ENCODE results near the gene IFNA7.
"Not testable (repeated sequence)": the region's sequence is repeated elsewhere in the genome, so short reads cannot be mapped to it uniquely, and the experiment has no call there.

Gene IFNA7

DNA sequence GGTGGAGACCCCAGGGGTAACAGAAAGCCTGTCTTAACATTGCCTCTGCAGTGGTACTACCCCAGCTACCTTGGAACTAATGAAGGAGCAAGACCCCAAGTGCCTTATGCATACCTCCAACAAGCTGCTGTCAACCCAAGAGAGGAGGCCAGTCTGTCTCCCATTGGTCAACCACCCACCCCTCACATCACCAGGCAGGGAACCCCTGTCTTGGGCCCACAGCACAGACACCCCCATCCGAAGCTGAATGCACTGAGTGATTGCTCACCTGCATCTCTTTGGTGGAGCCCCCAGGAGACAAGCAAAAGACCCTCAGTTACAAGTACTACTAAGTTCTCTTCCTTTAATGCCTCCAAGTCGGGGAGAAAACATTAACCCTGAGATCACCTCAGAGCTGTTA lies 10.2 kb upstream of the IFNA7 start:
- H3K4me1 ChIP-seq (ENCODE audit: control insufficient read depth, insufficient read depth, low read length); H3K4me3 ChIP-seq (ENCODE audit: low read length); H3K9me3 ChIP-seq (ENCODE audit: control insufficient read depth, low read length); H3K27me3 ChIP-seq (ENCODE audit: control insufficient read depth, insufficient read depth, low read length); H3K9ac ChIP-seq (ENCODE audit: low read length); H3K36me3 ChIP-seq (ENCODE audit: control insufficient read depth, insufficient read depth, low read length): not testable (repeated sequence)

DNA sequence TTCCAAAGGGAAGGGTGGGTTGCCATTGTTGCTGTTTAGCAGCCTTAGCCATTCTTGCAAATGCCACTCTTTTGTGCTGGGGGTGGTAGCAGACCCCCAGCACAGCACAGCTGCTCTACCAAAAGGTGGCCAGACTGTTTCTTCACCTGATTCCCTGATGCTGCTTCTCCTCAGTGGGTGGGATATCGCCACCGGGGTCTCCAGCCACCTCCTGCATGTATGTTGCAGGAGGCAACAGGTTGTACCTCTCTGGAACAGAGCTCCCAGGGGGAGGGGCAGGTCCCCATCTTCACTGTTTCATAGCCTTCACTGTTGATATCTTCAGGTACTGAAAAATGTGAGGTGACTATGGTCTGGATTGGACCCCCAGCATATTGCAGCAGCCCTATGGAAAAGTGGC lies 8.8 kb upstream of the IFNA7 start:
- H3K9me3 ChIP-seq (ENCODE audit: control insufficient read depth, low read length); H3K4me1 ChIP-seq (ENCODE audit: control insufficient read depth, insufficient read depth, low read length); H3K36me3 ChIP-seq (ENCODE audit: control insufficient read depth, insufficient read depth, low read length); H3K9ac ChIP-seq (ENCODE audit: low read length); H3K27me3 ChIP-seq (ENCODE audit: control insufficient read depth, insufficient read depth, low read length); H3K4me3 ChIP-seq (ENCODE audit: low read length): not testable (repeated sequence)

DNA sequence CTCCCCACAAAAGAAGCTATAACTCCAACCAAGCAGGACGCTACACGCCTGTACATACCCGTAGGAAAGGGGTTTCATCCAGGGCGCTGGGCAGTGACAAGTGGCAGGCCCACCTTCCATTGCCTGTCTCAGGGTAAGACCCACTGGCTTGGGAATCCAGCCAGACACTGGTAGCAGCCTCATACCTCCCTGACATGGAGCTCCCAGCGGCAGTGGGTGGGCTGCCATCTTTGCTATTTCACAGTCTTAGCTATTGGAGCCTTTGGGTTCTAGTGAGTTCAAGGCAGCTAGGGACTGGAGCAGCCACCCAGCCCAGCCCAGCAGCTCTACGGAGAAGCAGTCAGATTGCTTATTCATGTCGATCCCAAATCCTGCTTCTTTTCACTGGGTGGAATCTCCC lies 8.3 kb upstream of the IFNA7 start:
- Histone ChIP-seq H3K4me3 (ENCODE audit: low read length) (no peak overlapping the region), H3K9me3 (ENCODE audit: control insufficient read depth, low read length) (no peaks in the 10 kb centered on the region), H3K27me3 (ENCODE audit: control insufficient read depth, insufficient read depth, low read length) (no peaks in the 10 kb centered on the region), H3K4me1 (ENCODE audit: control insufficient read depth, insufficient read depth, low read length) (no peaks in the 10 kb centered on the region), H3K9ac (ENCODE audit: low read length) (no peak overlapping the region), H3K36me3 (ENCODE audit: control insufficient read depth, insufficient read depth, low read length) (no peaks in the 10 kb centered on the region)

DNA sequence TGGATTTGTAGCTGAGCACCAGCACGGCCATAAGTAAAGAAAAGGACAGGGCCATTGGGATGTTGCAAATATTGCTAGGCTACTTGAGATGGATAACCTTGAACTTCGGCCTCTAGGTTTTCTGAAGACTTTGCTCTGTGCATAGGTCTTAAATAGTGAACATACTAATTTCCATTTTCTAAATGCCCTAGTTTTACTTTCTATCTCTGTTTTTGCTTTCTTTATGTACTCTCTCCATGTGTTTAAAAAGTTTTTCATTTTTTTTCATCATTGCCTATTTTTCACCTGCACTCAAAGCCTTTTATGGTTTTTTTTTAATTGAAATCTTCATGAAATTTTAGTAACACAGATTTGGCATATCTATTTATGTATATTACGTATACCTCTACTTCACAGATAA lies 5.0 kb upstream of the IFNA7 start, which contains the start of gene IFNA10:
Gene IFNA10, minus strand, starts transcription at position 101 of the 400 bp plus-strand sequence. Its CDS starts 46 bp downstream, at position 55.
- not testable (repeated sequence) for H3K9me3 ChIP-seq (ENCODE audit: control insufficient read depth, low read length); H3K27me3 ChIP-seq (ENCODE audit: control insufficient read depth, insufficient read depth, low read length); H3K9ac ChIP-seq (ENCODE audit: low read length); H3K4me3 ChIP-seq (ENCODE audit: low read length); H3K36me3 ChIP-seq (ENCODE audit: control insufficient read depth, insufficient read depth, low read length); H3K4me1 ChIP-seq (ENCODE audit: control insufficient read depth, insufficient read depth, low read length)

DNA sequence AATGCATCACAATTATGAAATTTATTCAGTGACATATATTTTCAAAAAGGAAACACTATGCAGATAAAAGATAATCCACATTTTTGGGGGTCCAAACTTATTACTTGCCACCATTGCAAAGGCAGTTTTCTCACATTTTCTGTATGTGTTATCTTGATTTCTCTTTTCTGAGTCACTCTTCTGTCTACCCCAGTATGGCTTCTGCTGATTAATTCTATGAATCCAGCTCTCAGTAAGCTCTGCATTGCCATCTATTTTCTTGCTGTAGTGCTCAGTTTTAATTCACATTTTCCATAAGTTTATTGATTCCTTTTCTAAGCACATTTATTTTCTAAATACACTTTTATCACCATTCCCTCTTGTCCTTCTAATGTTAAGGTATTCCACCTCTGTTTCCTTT lies 3.2 kb upstream of the IFNA7 start:
- Histone ChIP-seq H3K4me1 (ENCODE audit: control insufficient read depth, insufficient read depth, low read length) (no peaks in the 10 kb centered on the region), H3K9me3 (ENCODE audit: control insufficient read depth, low read length) (no peaks in the 10 kb centered on the region), H3K36me3 (ENCODE audit: control insufficient read depth, insufficient read depth, low read length) (no peaks in the 10 kb centered on the region), H3K9ac (ENCODE audit: low read length) (no peak overlapping the region), H3K27me3 (ENCODE audit: control insufficient read depth, insufficient read depth, low read length) (no peaks in the 10 kb centered on the region), H3K4me3 (ENCODE audit: low read length) (no peak overlapping the region)

DNA sequence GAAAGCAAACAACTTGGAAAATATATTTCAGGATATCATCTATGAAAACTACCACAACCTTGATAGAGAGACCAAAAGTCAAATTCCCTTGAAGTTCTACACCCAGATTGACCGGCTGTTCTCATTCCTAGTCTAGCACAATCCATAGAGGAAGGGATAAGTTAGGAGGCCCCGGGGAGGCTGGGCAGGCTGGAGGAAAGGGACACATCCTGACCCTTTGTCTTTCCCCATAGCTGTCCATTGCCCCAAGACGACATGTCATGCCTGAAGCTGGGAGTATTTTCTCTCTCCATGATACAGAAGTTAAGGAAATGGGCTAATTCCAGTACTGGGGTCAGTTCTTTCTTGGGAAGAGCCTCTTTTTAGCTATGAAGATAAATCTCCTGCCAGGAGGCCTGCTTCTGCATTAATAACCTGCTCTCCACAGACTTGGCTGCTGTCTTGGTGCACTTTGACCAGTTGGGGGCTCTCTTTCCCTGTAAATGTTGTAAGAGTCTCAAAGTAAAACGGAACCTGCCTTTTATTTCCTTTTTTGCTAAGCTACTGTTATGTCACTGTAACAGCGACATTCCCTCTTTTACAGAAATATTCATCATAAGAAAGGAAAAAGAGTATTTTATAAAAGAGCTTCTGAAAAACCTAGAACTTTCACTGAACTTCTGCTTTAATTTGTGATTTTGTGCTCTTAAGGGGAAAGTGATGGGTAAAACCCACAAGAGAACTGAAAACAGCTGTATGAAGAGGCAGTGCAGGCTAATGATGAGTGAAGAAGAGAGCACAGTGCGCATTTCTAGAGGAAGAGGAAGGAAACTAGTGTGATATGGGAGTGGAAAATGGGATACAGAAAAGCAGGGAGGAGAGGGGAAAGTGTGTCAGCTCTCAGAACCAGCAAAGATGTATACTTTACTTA lies 6.9 kb downstream of the IFNA7 start:
- not testable (repeated sequence) for H3K4me1 ChIP-seq (ENCODE audit: control insufficient read depth, insufficient read depth, low read length); H3K36me3 ChIP-seq (ENCODE audit: control insufficient read depth, insufficient read depth, low read length); H3K4me3 ChIP-seq (ENCODE audit: low read length); H3K9ac ChIP-seq (ENCODE audit: low read length); H3K27me3 ChIP-seq (ENCODE audit: control insufficient read depth, insufficient read depth, low read length); H3K9me3 ChIP-seq (ENCODE audit: control insufficient read depth, low read length)

DNA sequence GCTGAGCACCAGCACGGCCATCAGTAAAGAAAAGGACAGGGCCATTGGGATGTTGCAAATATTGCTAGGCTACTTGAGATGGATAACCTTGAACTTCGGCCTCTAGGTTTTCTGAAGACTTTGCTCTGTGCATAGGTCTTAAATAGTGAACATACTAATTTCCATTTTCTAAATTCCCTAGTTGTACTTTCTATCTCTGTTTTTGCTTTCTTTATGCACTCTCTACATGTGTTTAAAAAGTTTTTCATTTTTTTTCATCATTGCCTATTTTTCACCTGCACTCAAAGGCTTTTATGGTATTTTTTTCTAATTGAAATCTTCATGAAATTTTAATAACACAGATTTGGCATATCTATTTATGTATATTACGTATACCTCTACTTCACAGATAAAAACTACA lies 14.5 kb downstream of the IFNA7 start, which contains the start of gene IFNA4:
Gene IFNA4, minus strand, starts transcription at position 101 of the 400 bp plus-strand sequence. Its CDS starts 56 bp downstream, at position 45.
- not testable (repeated sequence) for H3K4me3 ChIP-seq (ENCODE audit: low read length); H3K9ac ChIP-seq (ENCODE audit: low read length); H3K4me1 ChIP-seq (ENCODE audit: control insufficient read depth, insufficient read depth, low read length)

DNA sequence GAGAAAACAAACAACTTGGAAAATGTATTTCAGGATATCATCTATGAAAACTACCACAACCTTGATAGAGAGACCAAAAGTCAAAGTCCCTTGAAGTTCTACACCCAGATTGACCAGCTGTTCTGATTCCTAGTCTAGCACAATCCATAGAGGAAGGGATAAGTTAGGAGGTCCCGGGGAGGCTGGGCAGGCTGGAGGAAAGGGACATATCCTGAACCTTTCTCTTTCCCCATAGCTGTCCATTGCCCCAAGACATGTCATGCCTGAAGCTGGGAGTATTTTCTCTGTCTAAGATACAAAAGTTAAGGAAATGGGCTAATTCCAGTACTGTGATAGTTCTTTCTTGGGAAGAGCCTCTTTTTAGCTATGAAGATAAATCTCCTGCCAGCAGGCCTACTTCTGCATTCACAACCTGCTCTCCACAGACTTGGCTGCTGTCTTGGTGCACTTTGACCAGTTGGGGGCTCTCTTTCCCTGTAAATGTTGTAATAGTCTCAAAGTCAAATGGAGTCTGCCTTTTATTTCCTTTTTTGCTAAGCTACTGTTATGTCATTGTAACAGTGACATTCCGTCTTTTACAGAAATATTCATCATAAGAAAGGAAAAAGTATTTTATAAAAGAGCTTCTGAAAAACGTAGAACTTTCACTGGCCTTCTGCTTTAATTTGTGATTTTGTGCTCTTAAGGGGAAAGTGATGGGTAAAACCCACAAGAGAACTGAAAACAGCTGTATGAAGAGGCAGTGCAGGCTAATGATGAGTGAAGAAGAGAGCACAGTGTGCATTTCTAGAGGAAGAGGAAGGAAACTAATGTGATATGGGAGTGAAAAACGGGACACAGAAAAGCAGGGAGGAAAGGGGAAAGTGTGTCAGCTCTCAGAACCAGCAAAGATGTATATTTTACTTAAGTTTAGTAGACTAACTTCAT lies 18.9 kb downstream of the IFNA7 start:
- H3K36me3 ChIP-seq (ENCODE audit: control insufficient read depth, insufficient read depth, low read length); H3K9me3 ChIP-seq (ENCODE audit: control insufficient read depth, low read length); H3K27me3 ChIP-seq (ENCODE audit: control insufficient read depth, insufficient read depth, low read length); H3K4me1 ChIP-seq (ENCODE audit: control insufficient read depth, insufficient read depth, low read length); H3K9ac ChIP-seq (ENCODE audit: low read length); H3K4me3 ChIP-seq (ENCODE audit: low read length): not testable (repeated sequence)

More for the DNA sequence above, 14.5 kb downstream of the IFNA7 start, which contains the start of gene IFNA4:
- not testable (repeated sequence) for H3K36me3 ChIP-seq (ENCODE audit: control insufficient read depth, insufficient read depth, low read length); H3K9me3 ChIP-seq (ENCODE audit: control insufficient read depth, low read length); H3K27me3 ChIP-seq (ENCODE audit: control insufficient read depth, insufficient read depth, low read length)

DNA sequence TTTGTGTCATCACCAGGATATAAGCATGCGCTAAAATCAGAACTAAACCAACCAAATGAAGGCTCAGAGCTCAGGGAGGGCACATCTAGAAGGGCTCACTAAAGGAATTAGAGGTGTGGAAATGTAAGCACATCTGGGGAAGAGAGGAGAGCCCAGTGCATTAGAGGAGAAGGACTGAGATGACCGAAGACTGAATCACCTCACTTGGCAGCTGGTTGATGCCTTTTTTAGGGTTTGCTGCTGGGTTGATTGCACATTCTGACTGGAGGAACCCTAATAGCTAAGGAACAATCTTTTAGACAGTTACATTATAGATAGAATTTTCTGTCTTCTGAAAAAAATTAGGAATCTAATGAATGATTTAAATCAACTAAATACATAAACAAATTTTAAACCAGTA lies 27.3 kb downstream of the IFNA7 start:
- H3K9ac ChIP-seq (ENCODE audit: low read length): no peak overlapping the region
- no peaks in the 10 kb centered on the region for H3K36me3 ChIP-seq (ENCODE audit: control insufficient read depth, insufficient read depth, low read length)
- H3K9me3 ChIP-seq (ENCODE audit: control insufficient read depth, low read length): no peaks in the 10 kb centered on the region
- H3K4me3 ChIP-seq (ENCODE audit: low read length): no peak overlapping the region
- no peaks in the 10 kb centered on the region for H3K27me3 ChIP-seq (ENCODE audit: control insufficient read depth, insufficient read depth, low read length)
- no peaks in the 10 kb centered on the region for H3K4me1 ChIP-seq (ENCODE audit: control insufficient read depth, insufficient read depth, low read length)

DNA sequence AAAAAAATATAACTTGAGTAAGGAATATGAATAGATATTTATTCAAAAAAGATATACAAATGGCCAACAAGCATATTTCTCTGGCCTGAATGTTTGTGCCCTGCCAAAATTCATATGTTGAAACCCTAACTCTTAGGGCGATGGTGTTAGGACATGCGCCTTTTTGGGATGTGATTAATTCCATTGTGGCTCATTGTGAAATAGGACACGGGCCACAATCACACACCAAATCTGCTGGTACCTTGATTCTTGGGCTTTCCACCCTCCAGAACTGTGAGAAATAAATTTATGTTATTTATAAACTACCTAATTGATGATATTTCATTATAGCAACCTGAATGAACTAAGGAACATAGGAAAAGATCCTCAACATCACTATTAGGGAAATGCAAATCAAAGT lies 29.8 kb downstream of the IFNA7 start:
- Histone ChIP-seq H3K4me3 (ENCODE audit: low read length) (no peak overlapping the region), H3K27me3 (ENCODE audit: control insufficient read depth, insufficient read depth, low read length) (no peaks in the 10 kb centered on the region)

DNA sequence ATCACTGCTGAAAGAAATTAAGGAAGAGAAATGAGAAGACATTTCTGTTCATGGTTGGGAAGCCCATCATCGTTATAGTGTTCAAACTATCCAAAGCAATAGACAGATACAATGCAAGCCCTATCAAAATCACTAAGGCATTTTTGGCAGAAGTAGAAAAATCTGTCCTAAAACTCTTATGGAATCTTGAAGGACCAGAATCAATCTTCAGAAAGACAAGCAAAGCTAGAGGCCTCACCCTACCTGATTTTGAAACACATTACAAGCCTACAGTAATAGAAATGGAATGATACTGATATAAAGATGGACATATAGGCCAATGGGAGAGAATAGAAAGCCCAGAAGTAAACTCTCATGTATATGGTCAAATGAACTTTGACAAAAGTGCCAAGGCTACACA lies 30.7 kb downstream of the IFNA7 start:
- Histone ChIP-seq H3K9me3 (ENCODE audit: control insufficient read depth, low read length) (no peaks in the 10 kb centered on the region), H3K27me3 (ENCODE audit: control insufficient read depth, insufficient read depth, low read length) (no peaks in the 10 kb centered on the region), H3K9ac (ENCODE audit: low read length) (no peak overlapping the region), H3K4me3 (ENCODE audit: low read length) (no peak overlapping the region), H3K36me3 (ENCODE audit: control insufficient read depth, insufficient read depth, low read length) (no peaks in the 10 kb centered on the region), H3K4me1 (ENCODE audit: control insufficient read depth, insufficient read depth, low read length) (no peaks in the 10 kb centered on the region)

More for the DNA sequence above, 29.8 kb downstream of the IFNA7 start:
- no peak overlapping the region for H3K9ac ChIP-seq (ENCODE audit: low read length)
- H3K9me3 ChIP-seq (ENCODE audit: control insufficient read depth, low read length): no peaks in the 10 kb centered on the region
- no peaks in the 10 kb centered on the region for H3K36me3 ChIP-seq (ENCODE audit: control insufficient read depth, insufficient read depth, low read length)
- H3K4me1 ChIP-seq (ENCODE audit: control insufficient read depth, insufficient read depth, low read length): no peaks in the 10 kb centered on the region

DNA sequence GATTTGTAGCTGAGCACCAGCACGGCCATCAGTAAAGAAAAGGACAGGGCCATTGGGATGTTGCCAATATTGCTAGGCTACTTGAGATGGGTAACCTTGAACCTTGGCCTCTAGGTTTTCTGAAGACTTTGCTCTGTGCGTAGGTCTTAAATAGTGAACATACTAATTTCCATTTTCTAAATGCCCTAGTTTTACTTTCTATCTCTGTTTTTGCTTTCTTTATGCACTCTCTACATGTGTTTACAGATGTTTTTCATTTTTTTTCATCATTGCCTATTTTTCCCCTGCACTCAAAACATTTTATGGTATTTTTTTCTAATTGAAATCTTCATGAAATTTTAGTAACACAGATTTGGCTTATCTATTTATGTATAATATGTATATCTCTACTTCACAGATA lies 35.4 kb downstream of the IFNA7 start, which contains the start of gene IFNA21:
Gene IFNA21, minus strand, starts transcription at position 101 of the 400 bp plus-strand sequence. Its CDS starts 48 bp downstream, at position 53.
- H3K4me1 ChIP-seq (ENCODE audit: control insufficient read depth, insufficient read depth, low read length); H3K27me3 ChIP-seq (ENCODE audit: control insufficient read depth, insufficient read depth, low read length); H3K9me3 ChIP-seq (ENCODE audit: control insufficient read depth, low read length); H3K36me3 ChIP-seq (ENCODE audit: control insufficient read depth, insufficient read depth, low read length); H3K9ac ChIP-seq (ENCODE audit: low read length); H3K4me3 ChIP-seq (ENCODE audit: low read length): not testable (repeated sequence)

Measured in mucosa of stomach (tissue), 1 donor.